GM20000 (cell line): ENCODE data around the gene RAB11FIP5.

ENCODE experiments used
- DNase-seq: peaks from one replicate; pipeline ENCODE4 v3.0.0; 2012; ENCODE audit warnings: low spot score
- TF ChIP-seq, protein P1 (sequence below): IDR thresholded peaks from 2 replicates; pipeline ENCODE4 v1.5.1; 2012; ENCODE audit warnings: mild to moderate bottlenecking, control low read depth; ENCODE audit errors: extremely low read depth, missing control alignments

RAB11FIP5 gene

GRCh38 chr2:73109431-73110167, 3.1 kb downstream of the RAB11FIP5 start:
- no peak for DNase-seq
- TF ChIP-seq, protein P1, sequence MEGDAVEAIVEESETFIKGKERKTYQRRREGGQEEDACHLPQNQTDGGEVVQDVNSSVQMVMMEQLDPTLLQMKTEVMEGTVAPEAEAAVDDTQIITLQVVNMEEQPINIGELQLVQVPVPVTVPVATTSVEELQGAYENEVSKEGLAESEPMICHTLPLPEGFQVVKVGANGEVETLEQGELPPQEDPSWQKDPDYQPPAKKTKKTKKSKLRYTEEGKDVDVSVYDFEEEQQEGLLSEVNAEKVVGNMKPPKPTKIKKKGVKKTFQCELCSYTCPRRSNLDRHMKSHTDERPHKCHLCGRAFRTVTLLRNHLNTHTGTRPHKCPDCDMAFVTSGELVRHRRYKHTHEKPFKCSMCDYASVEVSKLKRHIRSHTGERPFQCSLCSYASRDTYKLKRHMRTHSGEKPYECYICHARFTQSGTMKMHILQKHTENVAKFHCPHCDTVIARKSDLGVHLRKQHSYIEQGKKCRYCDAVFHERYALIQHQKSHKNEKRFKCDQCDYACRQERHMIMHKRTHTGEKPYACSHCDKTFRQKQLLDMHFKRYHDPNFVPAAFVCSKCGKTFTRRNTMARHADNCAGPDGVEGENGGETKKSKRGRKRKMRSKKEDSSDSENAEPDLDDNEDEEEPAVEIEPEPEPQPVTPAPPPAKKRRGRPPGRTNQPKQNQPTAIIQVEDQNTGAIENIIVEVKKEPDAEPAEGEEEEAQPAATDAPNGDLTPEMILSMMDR: no peak

GRCh38 chr2:73107211-73107926, 5.4 kb downstream of the RAB11FIP5 start:
- TF ChIP-seq, protein P1: no peak
- DNase-seq: no peak

DNA sequence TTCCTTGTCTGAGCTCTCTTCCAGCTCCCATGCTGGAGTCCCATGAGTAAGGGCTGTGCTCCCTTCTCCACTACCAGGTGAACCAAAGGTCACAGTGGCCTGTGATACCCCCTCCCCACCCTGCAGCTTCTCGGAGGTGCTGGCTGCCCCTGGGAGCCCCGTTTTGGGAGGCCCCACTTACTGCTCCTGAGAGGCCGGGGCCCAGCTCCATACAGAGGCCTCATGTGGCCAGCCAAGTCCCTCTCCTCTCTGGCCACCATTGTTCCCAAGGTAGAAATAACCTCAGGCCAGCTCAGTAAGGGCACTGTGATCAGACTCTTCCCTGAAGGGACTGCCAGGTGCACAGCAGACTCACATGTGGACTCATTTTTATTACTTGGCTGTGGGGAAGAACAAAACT, 6.0 kb downstream of the RAB11FIP5 start:
- TF ChIP-seq, protein P1: no peak
- no peak for DNase-seq

GRCh38 chr2:73105511-73105971, 7.2 kb downstream of the RAB11FIP5 start:
- TF ChIP-seq, protein P1: no peak
- DNase-seq: no peak

DNA sequence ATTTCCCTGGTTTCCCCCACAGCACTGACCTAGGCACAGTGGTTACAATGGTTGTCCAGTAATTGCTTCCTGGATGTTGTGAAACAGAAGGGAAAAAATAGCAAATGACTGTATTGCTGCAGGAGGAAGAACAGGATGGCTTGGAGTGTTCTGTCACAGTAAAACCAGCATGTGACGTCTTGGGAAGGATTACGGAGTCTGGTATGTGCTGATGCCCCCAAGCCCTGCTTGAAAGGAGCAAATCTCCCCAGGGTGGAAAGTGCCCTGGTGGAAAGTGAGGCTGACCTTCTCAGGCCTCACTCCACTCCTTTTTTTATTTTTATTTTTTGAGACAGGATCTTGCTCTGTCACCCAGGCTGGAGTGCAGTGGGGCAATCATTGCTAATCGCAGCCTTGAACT, 7.8 kb downstream of the RAB11FIP5 start:
- TF ChIP-seq, protein P1: no peak
- DNase-seq: no peak

- TF ChIP-seq, protein P1: no peak
- DNase-seq: no peak
Measured at GRCh38 chr2:73103018-73103542, 9.7 kb downstream of the RAB11FIP5 start.

- TF ChIP-seq, protein P1: no peak
- DNase-seq: no peak
Measured at GRCh38 chr2:73101626-73102256, 11.0 kb downstream of the RAB11FIP5 start.
